Measurements from ENCODE around the gene FCER1G. TPM values are rescaled to one million over a fixed set of nuclear protein-coding genes. Genes with fewer than 3 reads are reported as not detected.

The FCER1G gene
- polyA plus RNA-seq, 1 donor from 2014 or later: 3.5 TPM

GRCh38 chr1:161173711-161174110, 41.4 kb upstream of the FCER1G start:
- Histone ChIP-seq H3K27ac (ENCODE audit: low read length) (no peak overlapping the region), H4K20me1 (ENCODE audit: insufficient read depth) (no peaks in the 10 kb centered on the region), H2AFZ (ENCODE audit: low read depth, low read length) (no peak overlapping the region), H3K79me2 (replicated peaks; ENCODE audit: insufficient read depth, low read length) (peaks cover 6% of the 10 kb centered on the region), H3K4me2 (ENCODE audit: low read length) (no peak overlapping the region), H3K4me3 (ENCODE audit: low read length) (no peak overlapping the region), H3K27me3 (ENCODE audit: insufficient read depth, low read depth, low read length) (no peaks in the 10 kb centered on the region), H3K9me2 (ENCODE audit: insufficient read depth, low read length) (no peaks in the 10 kb centered on the region), H3K36me3 (ENCODE audit: insufficient read depth, low read length) (no peaks in the 10 kb centered on the region), H3F3A (ENCODE audit: insufficient read depth, low read length, poor library complexity, severe bottlenecking) (no peaks in the 10 kb centered on the region), H3K9ac (ENCODE audit: low read length) (no peak overlapping the region), H3K9me3 (ENCODE audit: low read length) (no peaks in the 10 kb centered on the region)
- TF ChIP-seq TAF1 (IDR thresholded peaks at IDR 0.05; ENCODE audit: low read depth): no peak
- no peak for TF ChIP-seq SMC3 (conservative IDR thresholded peaks at IDR 0.05; ENCODE audit: poor library complexity)
- no peak for TF ChIP-seq EZH2 (IDR thresholded peaks at IDR 0.05; ENCODE audit: borderline replicate concordance, insufficient read depth, low read length, poor library complexity, severe bottlenecking)
- no peak for TF ChIP-seq POLR2AphosphoS5 (IDR thresholded peaks at IDR 0.05)
- no peak for TF ChIP-seq REST (IDR thresholded peaks at IDR 0.05; ENCODE audit: borderline replicate concordance)
- TF ChIP-seq EP300 (conservative IDR thresholded peaks at IDR 0.05; ENCODE audit: poor library complexity, severe bottlenecking): no peak
- no peak for TF ChIP-seq RAD21 (conservative IDR thresholded peaks at IDR 0.05)
- no peak for TF ChIP-seq MXI1 (conservative IDR thresholded peaks at IDR 0.05; ENCODE audit: poor library complexity, severe bottlenecking)
- TF ChIP-seq CTCF (IDR thresholded peaks at IDR 0.05; ENCODE audit: poor library complexity, severe bottlenecking): no peak

GRCh38 chr1:161174911-161175310, 40.2 kb upstream of the FCER1G start:
- H3K27ac ChIP-seq (ENCODE audit: low read length): no peak overlapping the region

More at GRCh38 chr1:161174911-161175310, 40.2 kb upstream of the FCER1G start:
- Histone ChIP-seq H3K27me3 (ENCODE audit: insufficient read depth, low read depth, low read length) (no peaks in the 10 kb centered on the region), H4K20me1 (ENCODE audit: insufficient read depth) (no peaks in the 10 kb centered on the region), H3K36me3 (ENCODE audit: insufficient read depth, low read length) (no peaks in the 10 kb centered on the region), H3K79me2 (replicated peaks; ENCODE audit: insufficient read depth, low read length) (peaks cover 6% of the 10 kb centered on the region), H3K9me2 (ENCODE audit: insufficient read depth, low read length) (no peaks in the 10 kb centered on the region), H3K9me3 (ENCODE audit: low read length) (no peaks in the 10 kb centered on the region), H3K9ac (ENCODE audit: low read length) (no peak overlapping the region), H3F3A (ENCODE audit: insufficient read depth, low read length, poor library complexity, severe bottlenecking) (no peaks in the 10 kb centered on the region), H3K4me3 (ENCODE audit: low read length) (no peak overlapping the region), H2AFZ (ENCODE audit: low read depth, low read length) (no peak overlapping the region), H3K4me2 (ENCODE audit: low read length) (no peak overlapping the region)
- TF ChIP-seq CTCF (IDR thresholded peaks at IDR 0.05; ENCODE audit: poor library complexity, severe bottlenecking): no peak
- no peak for TF ChIP-seq EP300 (conservative IDR thresholded peaks at IDR 0.05; ENCODE audit: poor library complexity, severe bottlenecking)
- TF ChIP-seq SMC3 (conservative IDR thresholded peaks at IDR 0.05; ENCODE audit: poor library complexity): no peak
- TF ChIP-seq MXI1 (conservative IDR thresholded peaks at IDR 0.05; ENCODE audit: poor library complexity, severe bottlenecking): no peak
